IMR-90 (cell line): Measurements from ENCODE around the gene COL20A1.
"Not testable (repeated sequence)": the region's sequence is repeated elsewhere in the genome, so short reads cannot be mapped to it uniquely, and the experiment has no call there.

Experiments used
- BHLHE40 ChIP-seq: fragments of 150-350 bp; IDR thresholded peaks from 2 replicates; pipeline ENCODE4 v1.6.1; 2016; ENCODE audit warnings: mild to moderate bottlenecking, low read depth, low read length
- CEBPB ChIP-seq: IDR thresholded peaks from 2 replicates; pipeline ENCODE4 v1.6.1; 2012; ENCODE audit warnings: low read depth, low read length, improper control_type of control experiment
- CTCF ChIP-seq: conservative IDR thresholded peaks from 2 replicates; pipeline ENCODE4 v1.5.1; 2012; ENCODE audit warnings: mild to moderate bottlenecking, low read depth, low read length, improper control_type of control experiment
- ELK1 ChIP-seq: fragments of 150-350 bp; IDR thresholded peaks from 2 replicates; pipeline ENCODE4 v1.6.1; 2016; ENCODE audit warnings: low read depth, mild to moderate bottlenecking, low read length, moderate library complexity, borderline replicate concordance
- FOS ChIP-seq: fragments of 150-350 bp; IDR thresholded peaks from 2 replicates; pipeline ENCODE4 v1.6.1; 2016; ENCODE audit warnings: low read depth, low read length
- MXI1 ChIP-seq: IDR thresholded peaks from 2 replicates; pipeline ENCODE4 v1.6.1; 2012; ENCODE audit warnings: low read depth, mild to moderate bottlenecking, low read length, moderate library complexity, borderline replicate concordance
- NFE2L2 ChIP-seq: fragments of 150-350 bp; IDR thresholded peaks from 2 replicates; pipeline ENCODE4 v1.6.1; 2016; ENCODE audit warnings: low read depth, mild to moderate bottlenecking, low read length
- POLR2A ChIP-seq: IDR thresholded peaks from 2 replicates; pipeline ENCODE4 v1.6.1; 2012; ENCODE audit warnings: mild to moderate bottlenecking, low read depth, low read length
- RAD21 ChIP-seq: IDR thresholded peaks from 2 replicates; pipeline ENCODE4 v1.6.1; 2012; ENCODE audit warnings: low read length, improper control_type of control experiment
- RCOR1 ChIP-seq: IDR thresholded peaks from 2 replicates; pipeline ENCODE4 v1.6.1; 2012; ENCODE audit warnings: mild to moderate bottlenecking, low read length, improper control_type of control experiment; ENCODE audit not compliant: insufficient replicate concordance
- RFX5 ChIP-seq: IDR thresholded peaks from 2 replicates; pipeline ENCODE4 v1.8.0; 2012; ENCODE audit warnings: low read depth, mild to moderate bottlenecking, low read length, moderate library complexity
- SMC3 ChIP-seq: fragments of 150-350 bp; IDR thresholded peaks from 2 replicates; pipeline ENCODE4 v1.6.1; 2016; ENCODE audit warnings: low read depth, mild to moderate bottlenecking, antibody characterized with exemption, low read length, moderate library complexity
- USF2 ChIP-seq: fragments of 150-350 bp; IDR thresholded peaks from 2 replicates; pipeline ENCODE4 v1.6.1; 2017; ENCODE audit warnings: mild to moderate bottlenecking, antibody characterized with exemption, low read length, low read depth

GRCh38 chr20:63251350-63251749, 41.6 kb upstream of the COL20A1 start:
- peak; percentile 34 for TF ChIP-seq CTCF
- not testable (repeated sequence) for TF ChIP-seq POLR2A, RFX5, FOS, CEBPB, MXI1, RCOR1, NFE2L2, ELK1, BHLHE40, USF2
- peak; percentile 30 for TF ChIP-seq RAD21
- peak; percentile 33 for TF ChIP-seq SMC3
